CD4-positive, alpha-beta T cell treated with Interleukin-4 for 4 hours (primary cell): ENCODE measurements around the gene PROSER2.

Experiments used
- DNase-seq: peaks from one replicate; pipeline ENCODE4 v3.0.0-alpha.2; 2020

PROSER2 gene

GRCh38 chr10:11823122-11823988 lies at the start of gene PROSER2:
TSS of gene PROSER2 (plus strand) at chr10:11823356. CDS start at chr10:11852078, 28,722 bp downstream.
- DNase-seq, result no peak

GRCh38 chr10:11773761-11774441 lies 49.3 kb upstream of the PROSER2 start:
- DNase-seq, result no peak

- DNase-seq, result no peak
Observed at GRCh38 chr10:11775412-11775811, 47.7 kb upstream of the PROSER2 start.

- no peak for DNase-seq
Observed at GRCh38 chr10:11776080-11776479, 47.1 kb upstream of the PROSER2 start.

GRCh38 chr10:11781114-11781513 lies 42.0 kb upstream of the PROSER2 start:
- no peak for DNase-seq

DNA sequence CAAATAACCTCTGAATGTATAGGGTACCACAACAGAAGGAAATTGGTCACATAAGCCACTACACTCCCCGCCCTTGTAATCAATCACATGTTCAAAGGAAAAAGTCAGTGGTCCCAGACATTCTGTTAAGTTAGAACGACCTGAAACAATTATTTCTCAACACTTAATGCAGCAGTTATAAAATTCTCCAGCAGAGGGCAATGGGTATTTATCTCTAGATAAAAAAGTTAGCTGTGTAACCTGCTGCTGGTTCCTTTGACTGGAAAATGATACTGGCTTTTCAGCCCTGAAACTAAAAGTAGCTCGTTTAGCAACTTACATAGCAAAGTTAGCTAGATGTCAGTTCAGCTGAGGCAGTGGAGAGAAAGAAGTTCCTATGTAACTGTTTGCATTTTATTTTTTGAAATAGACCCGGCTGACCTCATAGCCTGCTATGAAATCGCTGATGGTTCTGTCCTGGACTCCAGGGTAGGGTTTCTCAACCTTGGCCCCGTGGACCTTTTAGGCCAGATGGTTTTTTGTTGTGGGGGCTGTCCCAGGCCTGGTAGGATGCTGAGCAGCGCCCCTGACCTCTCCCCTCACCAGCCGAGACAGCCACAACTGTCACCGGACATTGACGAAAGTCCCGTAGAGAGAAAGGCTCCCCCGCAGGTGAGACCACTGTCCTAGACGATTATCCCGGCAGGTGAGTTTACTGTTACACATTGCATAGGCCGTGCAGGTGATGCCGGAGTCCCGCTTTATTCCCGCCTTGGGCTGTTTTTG lies 40.2 kb upstream of the PROSER2 start:
- DNase-seq, result peak; percentile 42

GRCh38 chr10:11783558-11783865 lies 39.6 kb upstream of the PROSER2 start:
- no peak for DNase-seq

DNA sequence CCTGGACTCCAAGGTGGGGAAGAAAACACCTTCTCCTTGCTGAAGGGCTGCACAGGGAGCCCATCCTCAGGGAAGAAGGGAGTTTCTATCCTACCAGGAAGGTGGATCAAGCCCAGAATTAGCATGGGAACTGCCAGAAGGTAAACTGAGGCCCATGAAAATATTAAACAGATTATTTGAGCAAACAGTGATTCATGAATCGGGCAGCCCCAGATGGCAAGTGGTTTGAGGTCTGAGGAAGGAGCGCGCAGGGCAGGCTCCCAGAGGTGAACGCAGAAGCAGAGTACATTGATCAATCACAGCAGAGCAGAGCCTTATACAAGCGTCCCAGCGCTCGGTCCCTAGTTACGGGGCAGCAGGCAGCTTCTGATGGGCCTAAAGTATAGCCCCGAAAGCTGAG lies 35.8 kb upstream of the PROSER2 start:
- DNase-seq, result no peak

GRCh38 chr10:11787846-11788245 lies 35.3 kb upstream of the PROSER2 start:
- no peak for DNase-seq

GRCh38 chr10:11789306-11789705 lies 33.9 kb upstream of the PROSER2 start:
- no peak for DNase-seq

GRCh38 chr10:11789956-11790355 lies 33.2 kb upstream of the PROSER2 start:
- DNase-seq, result no peak

GRCh38 chr10:11793762-11794479 lies 29.2 kb upstream of the PROSER2 start:
- DNase-seq, result no peak

DNA sequence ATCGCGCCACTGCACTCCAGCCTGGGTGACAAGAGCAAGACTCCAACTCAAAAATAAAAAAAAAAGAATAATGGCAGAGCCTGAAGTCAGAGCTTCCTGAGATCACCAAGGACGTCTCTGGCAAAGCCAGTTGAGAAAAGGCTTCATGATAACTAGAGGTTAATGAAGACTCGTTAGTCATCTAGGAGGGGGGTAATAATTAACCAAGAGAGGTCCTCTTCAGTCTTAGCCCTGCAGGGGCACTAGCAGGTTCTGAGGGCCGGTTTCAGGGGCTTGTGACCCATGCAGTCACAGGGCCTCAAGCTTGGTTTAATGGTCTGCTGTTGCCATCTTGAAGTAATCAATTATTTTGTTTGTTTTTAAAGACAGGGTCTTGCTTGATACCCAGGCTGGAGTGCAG lies 28.6 kb upstream of the PROSER2 start:
- no peak for DNase-seq

DNA sequence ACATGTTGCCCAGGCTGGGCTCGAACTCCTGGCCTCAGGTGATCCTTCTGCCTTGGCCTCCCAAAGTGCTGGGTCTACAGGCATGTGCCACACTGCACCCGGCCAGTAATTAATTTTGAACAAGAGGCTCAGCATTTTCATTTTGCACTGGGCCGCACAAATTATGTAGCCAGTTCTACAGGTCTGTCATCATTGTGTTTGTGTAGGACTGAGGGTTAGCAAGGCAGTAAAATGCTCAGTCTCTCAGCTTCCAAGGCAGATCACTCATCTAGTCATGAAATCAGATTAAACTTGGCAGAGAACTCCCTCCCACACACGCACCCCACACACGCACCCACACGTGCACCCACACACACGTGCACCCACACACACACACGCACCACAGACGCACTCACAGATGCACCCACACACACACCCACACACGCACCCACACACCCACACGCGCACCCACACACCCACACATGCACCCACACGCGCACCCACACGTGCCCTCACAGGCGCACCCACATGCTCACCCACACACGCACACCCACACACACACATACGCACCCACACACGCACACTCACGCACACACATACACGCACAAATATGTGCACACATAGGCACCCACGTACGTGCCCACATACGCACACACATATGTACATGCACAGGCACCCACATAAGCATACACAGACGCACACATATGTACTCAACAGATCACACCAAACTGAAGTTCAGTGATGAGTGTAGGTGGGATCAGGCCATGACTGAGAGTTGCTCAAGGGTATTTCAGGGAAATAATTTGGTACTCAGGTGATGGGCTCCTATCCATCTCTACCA lies 27.8 kb upstream of the PROSER2 start:
- no peak for DNase-seq

GRCh38 chr10:11796474-11796873 lies 26.7 kb upstream of the PROSER2 start:
- DNase-seq, result no peak

DNA sequence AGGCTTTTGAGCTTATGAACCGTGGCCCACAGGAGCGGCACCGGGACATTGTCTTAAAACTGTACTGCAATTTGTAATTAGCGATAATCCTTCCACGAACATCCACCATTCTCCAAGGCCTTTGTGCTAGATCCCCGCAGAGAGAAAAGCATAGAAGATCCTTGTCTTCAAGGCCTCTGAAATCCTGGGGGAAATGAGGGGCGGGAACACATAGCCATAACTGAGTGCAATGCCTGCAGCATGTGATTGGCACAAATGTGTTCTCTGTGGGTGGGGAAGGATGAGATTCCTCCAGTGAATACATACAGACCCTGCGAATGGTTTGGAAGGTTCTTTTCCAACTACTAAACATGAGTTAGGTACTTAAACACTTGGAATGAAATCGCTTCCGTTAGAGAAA lies 25.9 kb upstream of the PROSER2 start:
- DNase-seq, result no peak

- no peak for DNase-seq
Observed at GRCh38 chr10:11797847-11798633, 25.1 kb upstream of the PROSER2 start.

DNA sequence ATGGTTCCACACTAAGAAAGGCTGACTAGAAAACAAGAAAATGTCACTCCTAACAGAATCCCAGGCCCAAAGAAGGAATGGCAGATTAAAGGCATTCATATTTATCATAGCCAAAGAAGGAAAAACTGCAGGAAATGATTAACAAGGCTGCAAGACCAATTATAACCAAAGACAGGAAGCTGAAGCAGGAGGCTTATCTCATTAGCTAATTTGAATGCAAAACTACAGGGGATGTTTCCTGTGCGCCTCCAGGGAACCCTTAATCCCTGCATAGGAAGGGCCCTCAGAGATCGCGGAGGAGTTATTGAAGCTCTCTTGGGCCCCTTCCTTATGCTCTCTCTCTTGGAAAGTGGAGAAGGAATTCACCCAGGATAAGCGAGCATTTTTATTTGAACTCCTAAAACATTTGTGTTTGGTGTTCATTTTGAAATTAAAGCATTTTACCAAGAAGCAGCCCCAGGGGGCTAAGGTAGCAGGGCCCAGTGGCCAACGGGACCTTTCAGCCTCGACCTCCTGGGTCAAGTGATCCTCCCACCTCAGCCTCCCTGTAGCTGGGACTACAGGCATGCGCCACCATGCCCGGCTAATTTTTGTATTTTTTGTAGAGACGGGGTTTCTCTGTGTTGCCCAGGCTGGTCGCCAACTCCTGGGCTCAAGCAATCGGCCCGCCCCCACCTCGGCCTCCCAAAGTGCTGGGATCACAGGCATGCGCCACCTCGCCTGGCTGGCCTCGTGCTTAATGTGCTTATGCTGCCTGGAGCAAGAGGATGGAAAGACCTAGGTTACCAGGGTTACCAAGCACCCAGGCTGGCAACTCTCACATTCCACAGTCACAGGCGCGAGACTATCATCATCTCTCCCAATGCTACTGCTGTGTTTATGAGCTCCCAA lies 24.1 kb upstream of the PROSER2 start:
- no peak for DNase-seq

GRCh38 chr10:11799736-11800080 lies 23.4 kb upstream of the PROSER2 start:
- DNase-seq, result no peak

DNA sequence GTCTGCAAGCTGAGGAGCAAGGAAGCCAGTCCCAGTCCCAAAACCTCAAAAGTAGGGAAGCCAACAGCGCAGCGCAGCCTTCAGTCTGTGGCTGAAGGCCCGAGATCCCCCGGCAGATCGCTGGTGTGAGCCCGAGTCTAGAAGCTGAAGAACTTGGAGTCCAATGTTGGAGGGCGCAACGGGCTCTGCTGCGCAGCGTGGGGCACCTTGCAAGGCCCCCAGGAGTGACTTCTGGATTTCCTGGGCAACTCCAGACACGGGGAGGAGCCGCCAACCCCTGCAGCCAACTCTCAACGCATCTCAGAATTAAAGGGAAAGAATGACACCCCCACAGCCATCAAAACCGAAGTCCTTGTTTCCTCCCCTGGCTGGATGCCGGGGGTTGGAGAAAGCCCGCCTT lies 18.8 kb upstream of the PROSER2 start:
- DNase-seq, result no peak
